GM19455 (cell line): Measurements from ENCODE around the gene RALGAPA2.
"Not testable (repeated sequence)": the region's sequence is repeated elsewhere in the genome, so short reads cannot be mapped to it uniquely, and the experiment has no call there.

Source experiments
- ATAC-seq: cut with Tn5 transposase; IDR thresholded peaks from one replicate; pipeline ENCODE4 v1.9.1; 2021; ENCODE audit not compliant: unreplicated experiment

RALGAPA2 gene

GRCh38 chr20:20371681-20372080 is 340.8 kb downstream of the RALGAPA2 start:
- no peak for ATAC-seq

GRCh38 chr20:20371083-20371482 is 341.4 kb downstream of the RALGAPA2 start:
- no peak for ATAC-seq

GRCh38 chr20:20370094-20370575 is 342.3 kb downstream of the RALGAPA2 start:
- ATAC-seq = no peak

- no peak for ATAC-seq
These were observed 343.0 kb downstream of the RALGAPA2 start for GRCh38 chr20:20369250-20370093.

- no peak for ATAC-seq
These were observed 343.8 kb downstream of the RALGAPA2 start for GRCh38 chr20:20368418-20369249.

GRCh38 chr20:20367575-20368417 is 344.6 kb downstream of the RALGAPA2 start, which contains the start of gene INSM1:
Gene INSM1 (plus strand): TSS chr20:20368104. CDS start chr20:20368268, 164 bp downstream.
- no peak for ATAC-seq

GRCh38 chr20:20366876-20367574 is 345.4 kb downstream of the RALGAPA2 start:
- ATAC-seq = no peak

GRCh38 chr20:20366551-20366875 is 345.9 kb downstream of the RALGAPA2 start:
- no peak for ATAC-seq

GRCh38 chr20:20365480-20366161 is 346.8 kb downstream of the RALGAPA2 start:
- no peak for ATAC-seq

- ATAC-seq = no peak
These were observed 347.6 kb downstream of the RALGAPA2 start for GRCh38 chr20:20364593-20365479.

- no peak for ATAC-seq
These were observed 348.4 kb downstream of the RALGAPA2 start for GRCh38 chr20:20363799-20364592.

GRCh38 chr20:20363434-20363798 is 349.0 kb downstream of the RALGAPA2 start:
- ATAC-seq = no peak

GRCh38 chr20:20362774-20363433 is 349.5 kb downstream of the RALGAPA2 start:
- ATAC-seq = no peak

GRCh38 chr20:20360464-20360863 is 352.0 kb downstream of the RALGAPA2 start:
- peak; percentile 67 for ATAC-seq

GRCh38 chr20:20359628-20360027 is 352.8 kb downstream of the RALGAPA2 start:
- no peak for ATAC-seq

- ATAC-seq = no peak
These were observed 353.6 kb downstream of the RALGAPA2 start for GRCh38 chr20:20358801-20359200.

GRCh38 chr20:20355503-20355902 is 356.9 kb downstream of the RALGAPA2 start:
- ATAC-seq = not testable (repeated sequence)
